GM23248 (cell line): ENCODE results near the gene ARFGAP2. TPM values are rescaled to one million over a fixed set of nuclear protein-coding genes. Genes with fewer than 3 reads are reported as not detected.
A peak's percentile ranks its signal among the peaks of the same experiment; 100 is the strongest.

Source experiments
- DNase-seq: peaks from one replicate; pipeline ENCODE4 v3.0.0-alpha.2; 2015
- H2AFZ ChIP-seq: fragments of 200-600 bp; sonication (generic); 2 replicates; pipeline ENCODE4 v1.6.1; 2016; ENCODE audit warnings: antibody characterized with exemption
- H3F3A ChIP-seq: fragments of 200-600 bp; sonication (generic); 2 replicates; pipeline ENCODE4 v1.6.1; 2016; ENCODE audit warnings: mild to moderate bottlenecking, antibody characterized with exemption, mixed run types; ENCODE audit not compliant: insufficient read depth
- H3K27ac ChIP-seq: fragments of 200-600 bp; sonication (generic); 2 replicates; pipeline ENCODE4 v1.5.1; 2016; ENCODE audit warnings: mild to moderate bottlenecking
- H3K27me3 ChIP-seq: fragments of 200-600 bp; sonication (generic); replicated peaks from 2 replicates; pipeline ENCODE4 v1.6.1; 2016; ENCODE audit warnings: mild to moderate bottlenecking; ENCODE audit not compliant: insufficient read depth
- H3K36me3 ChIP-seq: fragments of 200-600 bp; sonication (generic); 2 replicates; pipeline ENCODE4 v1.6.1; 2016; ENCODE audit warnings: low read depth, mild to moderate bottlenecking
- H3K4me1 ChIP-seq: fragments of 200-600 bp; sonication (generic); 2 replicates; pipeline ENCODE4 v1.6.1; 2016; ENCODE audit warnings: mild to moderate bottlenecking; ENCODE audit not compliant: insufficient read depth
- H3K4me2 ChIP-seq: fragments of 200-600 bp; sonication (generic); one replicate; pipeline ENCODE4 v1.6.1; 2016; ENCODE audit warnings: mild to moderate bottlenecking; ENCODE audit not compliant: unreplicated experiment
- H3K4me3 ChIP-seq: fragments of 200-600 bp; sonication (generic); 2 replicates; pipeline ENCODE4 v1.5.1; 2016; ENCODE audit warnings: mild to moderate bottlenecking
- H3K79me2 ChIP-seq: fragments of 200-600 bp; sonication (generic); 2 replicates; pipeline ENCODE4 v1.6.1; 2016; ENCODE audit warnings: mild to moderate bottlenecking; ENCODE audit not compliant: insufficient read depth
- H3K9ac ChIP-seq: fragments of 200-600 bp; sonication (generic); 2 replicates; pipeline ENCODE4 v1.6.1; 2016; ENCODE audit warnings: mild to moderate bottlenecking
- H3K9me2 ChIP-seq: fragments of 200-600 bp; sonication (generic); 2 replicates; pipeline ENCODE4 v1.6.1; 2016; ENCODE audit warnings: mixed run types, mild to moderate bottlenecking, moderate library complexity; ENCODE audit not compliant: insufficient read depth
- H3K9me3 ChIP-seq: fragments of 200-600 bp; sonication (generic); one replicate; pipeline ENCODE4 v1.6.1; 2017; ENCODE audit warnings: low read depth
- H4K20me1 ChIP-seq: fragments of 200-600 bp; sonication (generic); 2 replicates; pipeline ENCODE4 v1.6.0; 2016; ENCODE audit not compliant: insufficient read depth
- EZH2 ChIP-seq: fragments of 200-600 bp; sonication (generic); IDR thresholded peaks from 2 replicates; pipeline ENCODE4 v1.6.1; 2018; ENCODE audit warnings: antibody characterized with exemption, mild to moderate bottlenecking; ENCODE audit not compliant: insufficient read depth, poor library complexity, severe bottlenecking
- EZH2phosphoT487 ChIP-seq: fragments of 200-600 bp; sonication (generic); IDR thresholded peaks from 2 replicates; pipeline ENCODE4 v1.6.1; 2018; ENCODE audit warnings: antibody characterized with exemption, moderate library complexity, mild to moderate bottlenecking, low read depth; ENCODE audit not compliant: insufficient read depth
- WGBS, 2 experiments: methylation state at CpG; one replicate each; pipeline ENCODE4 v1.1.6; 2015 to 2017; ENCODE audit warnings: low lambda C conversion rate in 2 of 2, low coverage in 1 of 2; ENCODE audit errors: missing lambda C conversion rate in 2 of 2; 5-methylcytosine and 5-hydroxymethylcytosine counted together
- in situ Hi-C: fragments of 300-500 bp; cut with MboI; formaldehyde crosslinking; loops from 2 replicates; pipeline ENCODE4 v1.15.0; 2020
- polyA plus RNA-seq: library from polyadenylated mRNA; unstranded; fragments of >200 nt; fragmentation: Nextera tagmentation; extraction: Ambion mirVana; gene quantifications from 2 replicates; pipeline ENCODE4 v1.2.1, GENCODE V29; 2016
- total RNA-seq: library from RNA; depleted of rRNA; stranded (reverse); fragments of >200 nt; shearing (Covaris generic); gene quantifications from 2 replicates; pipeline ENCODE4 v1.2.3, GENCODE V29; 2014

ARFGAP2 gene
- total and polyA plus RNA-seq, 2 experiments from 2014 or later = 45.7 to 131 TPM

GRCh38 chr11:47189100-47189834 lies 12.6 kb upstream of the ARFGAP2 start:
- no peak overlapping the region for H3K9ac ChIP-seq
- no peaks in the 10 kb centered on the region for H3K27me3 ChIP-seq
- peaks cover 10% of the 10 kb centered on the region; the same call in 1 of the 2 replicates for H3K4me1 ChIP-seq
- peak overlapping the region; percentile 23; the same call in 1 of the 2 replicates for H3K27ac ChIP-seq
- in situ Hi-C loops = no loop called here
- no peaks in the 10 kb centered on the region for H3K9me2 ChIP-seq
- H3F3A ChIP-seq = peaks cover 13% of the 10 kb centered on the region; the same call in 1 of the 2 replicates
- H2AFZ ChIP-seq = no peak overlapping the region
- 67 to 72% methylated on average over 11 of the region's 11 CpGs for WGBS, 2 experiments
- no peak overlapping the region for H3K4me3 ChIP-seq
- no peaks in the 10 kb centered on the region for H3K36me3 ChIP-seq
- TF ChIP-seq EZH2phosphoT487 = no peak
- TF ChIP-seq EZH2 = no peak
- peak; percentile 77 for DNase-seq
- peak overlapping the region; percentile 2 for H3K4me2 ChIP-seq
- H3K79me2 ChIP-seq = no peaks in the 10 kb centered on the region
- no peaks in the 10 kb centered on the region for H3K9me3 ChIP-seq
- no peaks in the 10 kb centered on the region for H4K20me1 ChIP-seq

- Histone ChIP-seq H4K20me1 (no peaks in the 10 kb centered on the region), H3F3A (peaks cover 13% of the 10 kb centered on the region; the same call in 1 of the 2 replicates), H3K9me2 (no peaks in the 10 kb centered on the region), H3K4me3 (no peak overlapping the region), H3K79me2 (no peaks in the 10 kb centered on the region), H3K27me3 (no peaks in the 10 kb centered on the region), H3K27ac (no peak overlapping the region), H3K9ac (no peak overlapping the region), H2AFZ (no peak overlapping the region), H3K36me3 (no peaks in the 10 kb centered on the region), H3K9me3 (no peaks in the 10 kb centered on the region), H3K4me2 (no peak overlapping the region), H3K4me1 (peaks cover 10% of the 10 kb centered on the region; the same call in 1 of the 2 replicates)
- DNase-seq = no peak
- in situ Hi-C loops = no loop called here
- no peak for TF ChIP-seq EZH2phosphoT487
- no peak for TF ChIP-seq EZH2
- 95 to 100% methylated on average over 1 of the region's 1 CpG for WGBS, 2 experiments
Observed at GRCh38 chr11:47188259-47188658, 11.6 kb upstream of the ARFGAP2 start.

GRCh38 chr11:47187723-47188122 lies 11.0 kb upstream of the ARFGAP2 start:
- H4K20me1 ChIP-seq = no peaks in the 10 kb centered on the region
- TF ChIP-seq EZH2 (no peak), EZH2phosphoT487 (no peak)
- peak overlapping the region; percentile 89 for H2AFZ ChIP-seq
- peaks cover 13% of the 10 kb centered on the region; the same call in 1 of the 2 replicates for H3F3A ChIP-seq
- WGBS, 2 experiments = 49 to 56% methylated on average over 5 of the region's 5 CpGs
- H3K4me2 ChIP-seq = peak overlapping the region; percentile 67
- H3K9ac ChIP-seq = no peak overlapping the region
- no peak for DNase-seq
- in situ Hi-C loops = no loop called here
- no peak overlapping the region for H3K27ac ChIP-seq
- H3K27me3 ChIP-seq = no peaks in the 10 kb centered on the region
- no peaks in the 10 kb centered on the region for H3K36me3 ChIP-seq
- H3K9me3 ChIP-seq = no peaks in the 10 kb centered on the region
- H3K4me1 ChIP-seq = peaks cover 10% of the 10 kb centered on the region; the same call in 1 of the 2 replicates
- H3K79me2 ChIP-seq = no peaks in the 10 kb centered on the region
- no peaks in the 10 kb centered on the region for H3K9me2 ChIP-seq
- peak overlapping the region; percentile 63 for H3K4me3 ChIP-seq

- DNase-seq = peak; percentile 58
- Histone ChIP-seq H4K20me1 (no peaks in the 10 kb centered on the region), H3K4me2 (peak overlapping the region; percentile 67), H3F3A (peaks cover 13% of the 10 kb centered on the region; the same call in 1 of the 2 replicates), H2AFZ (peak overlapping the region; percentile 89), H3K36me3 (no peaks in the 10 kb centered on the region), H3K79me2 (no peaks in the 10 kb centered on the region), H3K27ac (no peak overlapping the region), H3K27me3 (no peaks in the 10 kb centered on the region), H3K4me3 (peak overlapping the region; percentile 63), H3K4me1 (peaks cover 10% of the 10 kb centered on the region; the same call in 1 of the 2 replicates), H3K9ac (no peak overlapping the region; the same call in 1 of the 2 replicates), H3K9me3 (no peaks in the 10 kb centered on the region), H3K9me2 (no peaks in the 10 kb centered on the region)
- 2 to 5% methylated on average over 59 to 61 of the region's 63 CpGs for WGBS, 2 experiments
- in situ Hi-C loops = no loop called here
- TF ChIP-seq EZH2 = no peak
- no peak for TF ChIP-seq EZH2phosphoT487
Observed at GRCh38 chr11:47186700-47187695, 10.3 kb upstream of the ARFGAP2 start.
